Measurements from ENCODE around the gene ELFN1.
"Not testable (repeated sequence)": the region's sequence is repeated elsewhere in the genome, so short reads cannot be mapped to it uniquely, and the experiment has no call there.

ELFN1 gene

DNA sequence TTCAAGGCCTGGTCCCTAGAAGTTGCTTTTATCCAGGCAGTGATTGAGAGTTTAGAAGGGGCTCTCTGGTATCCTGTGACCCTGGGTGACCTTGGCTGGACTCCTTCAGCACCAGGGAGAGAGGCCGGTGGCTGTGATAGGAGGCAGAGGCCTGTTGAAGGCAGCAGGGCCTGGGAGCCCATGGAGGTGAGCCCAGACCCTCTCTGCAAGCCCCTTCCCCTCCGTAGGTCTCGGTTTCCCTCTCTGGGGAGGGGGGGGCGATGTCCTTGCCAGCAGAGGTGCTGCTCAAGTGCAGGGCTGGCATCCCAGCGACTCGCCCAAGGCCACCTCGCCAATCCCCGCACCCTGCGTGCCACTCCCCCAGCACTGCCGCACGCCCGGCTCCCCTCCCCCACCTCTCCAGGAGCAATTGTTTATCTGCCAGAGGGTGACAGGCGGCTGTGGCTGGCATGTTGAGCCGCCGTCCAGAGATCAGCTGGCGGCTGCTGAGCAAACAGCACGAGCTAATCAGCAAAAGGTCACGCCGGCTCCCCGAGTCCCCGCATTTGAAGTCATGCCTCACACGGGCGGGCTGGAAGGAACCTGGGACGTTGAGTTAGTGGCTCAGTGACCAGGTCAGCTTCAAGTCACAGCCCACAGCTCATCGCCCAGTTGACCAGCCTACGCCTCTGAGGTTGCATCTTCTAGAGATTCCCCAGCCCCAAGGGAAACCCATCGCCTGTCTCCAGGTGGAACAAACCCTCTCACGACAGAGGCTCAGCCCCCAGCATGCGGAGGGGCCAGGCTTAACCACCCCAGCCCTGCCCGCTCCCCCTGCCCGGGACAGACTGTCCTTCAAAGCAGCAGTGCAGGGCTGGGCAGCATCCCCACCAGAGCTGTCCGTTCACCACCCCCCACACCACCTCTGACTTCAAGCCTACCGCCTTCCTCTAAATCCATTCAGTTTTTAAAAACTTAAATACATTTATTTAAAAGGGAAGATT lies 43.7 kb downstream of the ELFN1 start:
- no peak for DNase-seq

DNA sequence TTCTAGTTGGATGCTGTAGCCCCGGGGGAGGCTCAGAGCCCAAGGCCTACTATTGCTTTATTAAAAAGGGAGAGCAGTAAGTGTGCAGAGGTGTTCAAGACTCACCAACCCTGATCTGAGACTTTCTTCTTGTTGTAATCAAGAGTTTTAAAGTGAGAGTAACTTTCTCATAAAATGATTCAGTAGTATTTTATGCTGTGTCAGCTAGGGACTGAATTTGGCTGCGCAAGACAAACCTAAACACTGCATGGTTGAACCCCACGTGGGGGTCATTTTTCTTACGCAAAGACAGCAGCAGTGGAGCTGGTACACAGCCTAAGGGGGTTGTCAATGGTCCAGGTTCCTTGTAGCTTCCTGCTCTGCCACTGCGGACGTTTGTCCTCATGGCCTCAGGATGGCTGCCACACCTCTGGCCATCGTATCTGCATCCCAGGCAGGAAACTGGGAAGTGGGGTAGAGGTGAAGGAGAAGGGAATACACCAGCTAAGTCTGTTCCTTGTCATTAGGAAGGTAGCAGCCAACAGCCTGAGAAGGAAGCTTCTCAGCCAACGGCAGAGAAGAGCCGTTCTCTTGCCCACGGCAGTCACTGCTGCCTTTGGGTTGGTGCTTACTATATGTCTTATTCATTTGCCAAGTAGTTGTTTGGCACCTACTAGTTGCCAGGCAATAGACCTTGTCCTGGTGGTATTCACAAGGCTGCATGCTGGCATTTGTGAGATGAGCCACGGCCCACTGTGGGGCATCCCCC lies 44.7 kb downstream of the ELFN1 start:
- DNase-seq: no peak

DNA sequence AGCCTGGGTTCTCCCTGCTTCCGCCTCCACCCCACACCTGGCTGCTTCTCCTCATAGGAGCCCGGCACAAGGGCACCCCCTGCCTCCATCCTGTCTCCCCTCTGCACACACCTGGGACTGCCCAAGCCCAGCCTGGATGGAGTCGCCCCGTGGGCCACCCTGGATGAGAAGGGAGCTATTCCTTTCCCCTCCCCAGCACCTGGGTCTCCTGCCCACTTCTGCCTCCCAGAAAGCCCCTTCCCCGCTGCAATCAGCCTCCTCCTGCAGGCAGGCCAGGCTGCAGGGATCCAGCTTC lies 45.2 kb downstream of the ELFN1 start:
- no peak for DNase-seq

DNA sequence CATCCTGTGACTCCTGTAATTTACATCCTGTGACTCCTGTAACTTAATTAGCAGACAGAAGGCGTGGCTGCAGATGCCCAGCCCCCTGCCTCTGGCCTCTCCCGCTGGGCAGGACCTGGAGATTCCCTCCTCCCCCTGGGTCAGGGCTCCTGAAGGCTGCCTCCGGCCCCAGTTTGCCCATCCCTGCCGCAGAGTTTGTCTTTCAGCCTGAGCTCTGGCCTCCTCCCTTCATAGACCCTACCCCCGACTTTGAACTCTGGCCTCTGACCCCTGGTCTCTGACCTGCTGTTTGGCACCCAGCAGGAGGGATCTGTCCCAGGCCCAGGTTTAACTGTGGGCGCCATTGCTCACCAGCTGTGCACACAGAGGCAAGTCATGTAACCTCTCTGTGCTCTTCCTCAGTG lies 45.6 kb downstream of the ELFN1 start:
- DNase-seq: no peak

DNA sequence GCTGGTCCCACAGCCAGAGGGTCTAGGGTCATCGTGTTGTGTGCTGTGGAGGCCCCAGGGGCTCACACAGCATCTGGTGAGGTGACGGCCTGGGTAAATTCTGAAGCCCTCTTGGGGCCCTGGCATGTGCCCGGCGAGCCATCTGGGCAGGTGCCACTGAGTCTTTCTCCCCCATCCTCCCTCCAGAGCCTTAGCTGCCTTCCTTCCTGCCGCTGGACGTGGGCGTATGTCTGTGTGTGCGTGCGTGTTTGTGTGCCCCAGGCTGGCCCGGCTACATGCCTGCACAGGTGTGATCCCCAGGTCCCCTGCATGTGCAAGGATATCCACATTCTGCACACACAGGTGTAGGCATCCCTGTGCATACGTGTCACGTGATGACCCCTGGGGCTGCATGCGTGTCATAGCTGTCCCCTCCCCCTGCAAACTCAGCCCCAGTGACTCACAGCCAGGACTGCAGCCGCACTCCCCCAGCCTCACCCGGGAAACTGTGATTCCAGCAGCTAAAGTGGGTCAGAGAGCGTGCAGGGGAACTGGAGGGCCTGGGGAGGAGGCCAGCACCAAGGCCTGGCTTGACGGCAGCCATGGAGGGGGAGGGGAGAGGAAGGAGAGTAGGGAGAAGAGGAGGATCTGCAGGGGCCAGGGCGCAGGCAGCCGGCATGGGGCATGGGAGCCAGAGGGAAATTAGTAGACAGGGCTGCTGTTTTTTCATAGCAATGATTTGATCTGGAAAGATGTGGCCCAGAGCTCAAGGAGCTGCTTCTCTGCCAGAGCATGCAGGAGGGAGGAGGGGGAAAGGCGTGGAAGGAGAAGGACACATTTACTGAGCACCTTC lies 46.4 kb downstream of the ELFN1 start:
- no peak for DNase-seq

DNA sequence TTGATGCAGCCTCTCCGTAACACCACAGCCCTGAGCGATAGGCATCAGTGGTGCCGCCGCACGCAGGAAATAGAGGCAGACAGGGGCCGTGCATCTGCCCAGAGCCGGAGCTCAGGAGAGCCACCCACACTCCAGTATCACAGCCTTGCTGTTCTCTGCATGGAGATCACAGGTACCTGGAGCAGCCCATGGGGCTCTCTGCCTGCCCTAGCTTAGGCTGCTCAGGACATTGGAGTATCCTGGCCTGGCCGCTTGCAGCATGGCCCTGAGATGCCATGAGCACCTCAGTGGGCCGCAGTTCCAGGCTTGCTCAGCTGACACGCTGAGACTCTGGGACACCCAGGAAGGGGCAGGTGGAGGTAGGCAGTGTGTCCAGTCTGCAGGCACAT lies 47.0 kb downstream of the ELFN1 start:
- DNase-seq: no peak

DNA sequence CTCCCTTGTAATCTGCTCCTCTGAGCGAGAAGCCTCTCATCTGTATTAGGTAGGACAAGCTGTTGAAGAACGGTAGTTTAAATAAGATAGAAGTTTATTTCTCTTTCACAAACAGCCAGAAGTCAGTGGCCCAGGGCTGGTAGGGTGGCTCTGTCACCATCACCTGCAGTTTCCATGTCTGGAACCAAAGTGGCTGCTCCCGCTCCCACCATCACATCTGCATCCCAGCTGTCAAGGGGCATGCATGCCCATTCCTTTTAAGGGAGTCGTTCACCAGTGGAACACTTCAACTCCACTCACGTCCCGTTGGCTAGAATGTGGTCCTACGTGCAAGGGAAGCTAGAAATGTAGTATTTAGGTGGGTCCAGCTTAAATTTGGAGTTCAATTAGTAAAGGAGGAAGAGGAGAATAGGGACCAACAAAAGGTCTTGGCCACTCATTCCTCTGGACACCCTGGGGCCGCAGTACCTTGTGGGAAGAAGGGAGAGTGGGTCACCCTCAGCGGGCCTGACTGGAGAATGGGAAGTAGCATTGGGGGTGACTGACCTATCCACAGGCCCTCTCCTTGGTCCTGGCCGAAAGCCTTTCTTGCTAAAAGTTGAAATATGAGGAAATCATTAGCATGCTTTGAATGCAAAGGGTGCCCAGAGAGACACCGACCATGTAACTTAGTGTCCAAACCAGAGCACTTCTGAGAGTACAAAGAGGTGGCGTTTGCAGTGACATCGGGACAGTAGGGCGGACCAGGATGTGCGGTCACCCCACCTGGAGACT lies 48.0 kb downstream of the ELFN1 start:
- DNase-seq: no peak

DNA sequence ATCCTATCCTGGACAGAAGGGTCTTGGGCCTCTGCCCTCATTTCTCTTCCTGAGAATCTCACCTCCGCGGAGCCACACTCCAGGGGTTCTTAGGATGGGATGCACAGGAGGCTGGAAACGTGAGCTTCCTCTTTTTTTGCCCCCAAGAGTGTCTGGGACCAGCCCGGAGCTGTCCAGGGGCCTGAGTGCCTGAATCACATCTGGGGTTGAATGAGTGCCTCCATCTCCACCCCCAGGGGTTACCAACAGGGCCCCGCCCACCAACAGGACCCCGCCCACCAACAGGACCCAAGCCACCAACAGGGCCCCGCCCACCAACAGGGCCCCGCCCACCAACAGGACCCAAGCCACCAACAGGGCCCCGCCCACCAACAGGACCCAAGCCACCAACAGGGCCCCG lies 48.8 kb downstream of the ELFN1 start:
- not testable (repeated sequence) for DNase-seq

DNA sequence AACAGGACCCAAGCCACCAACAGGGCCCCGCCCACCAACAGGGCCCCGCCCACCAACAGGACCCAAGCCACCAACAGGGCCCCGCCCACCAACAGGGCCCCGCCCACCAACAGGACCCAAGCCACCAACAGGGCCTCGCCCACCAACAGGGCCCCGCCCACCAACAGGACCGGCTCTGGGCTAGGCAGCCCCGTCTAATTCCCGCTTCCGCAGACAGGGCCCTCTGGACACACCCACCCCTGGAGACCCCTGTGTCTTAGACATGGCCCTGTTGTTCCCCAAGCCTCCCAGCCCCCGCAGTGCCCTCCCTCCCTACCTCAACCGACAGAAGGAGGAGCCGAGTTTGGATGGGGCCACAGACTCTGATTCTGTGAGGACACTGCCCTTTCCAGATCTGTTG lies 49.2 kb downstream of the ELFN1 start:
- DNase-seq: not testable (repeated sequence)

DNA sequence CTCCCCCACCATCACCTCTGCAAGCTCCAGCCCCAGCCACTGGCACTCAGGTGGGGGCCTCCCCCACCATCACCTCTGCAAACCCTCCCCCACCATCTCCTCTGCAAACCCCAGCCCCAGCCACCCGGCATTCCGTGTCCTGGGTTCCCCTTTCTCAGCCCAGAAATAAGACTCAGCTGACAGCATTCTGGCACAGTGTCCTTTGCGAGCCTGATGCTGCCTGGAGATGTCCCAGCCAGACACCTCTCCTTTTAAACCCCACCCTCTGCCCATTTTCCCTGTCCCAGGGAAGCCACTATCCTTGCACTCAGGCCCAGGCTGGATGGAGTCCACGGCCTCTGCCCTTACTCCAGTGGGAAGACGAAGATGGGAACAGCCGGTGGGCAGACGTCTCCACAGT lies 49.8 kb downstream of the ELFN1 start:
- no peak for DNase-seq

DNA sequence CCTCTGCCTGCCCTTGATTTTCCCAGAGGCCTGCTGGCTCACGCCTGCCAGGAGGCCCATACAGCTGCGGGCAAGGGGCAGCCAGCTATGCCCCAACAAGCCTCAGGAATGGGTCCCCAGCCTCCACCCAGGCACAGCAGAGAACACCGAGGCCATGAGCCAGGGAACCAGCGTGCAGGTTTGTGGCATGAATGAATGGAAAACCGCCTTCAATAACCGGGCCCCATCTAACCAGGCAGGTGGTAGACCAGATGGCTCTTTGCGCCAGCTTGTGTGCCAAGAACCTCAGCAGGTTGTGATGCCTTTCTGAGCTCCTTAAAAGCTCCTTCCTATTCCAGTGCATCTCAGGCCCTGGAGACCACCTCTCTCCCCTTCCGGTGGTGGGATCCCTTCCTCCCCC lies 50.2 kb downstream of the ELFN1 start:
- DNase-seq: no peak

DNA sequence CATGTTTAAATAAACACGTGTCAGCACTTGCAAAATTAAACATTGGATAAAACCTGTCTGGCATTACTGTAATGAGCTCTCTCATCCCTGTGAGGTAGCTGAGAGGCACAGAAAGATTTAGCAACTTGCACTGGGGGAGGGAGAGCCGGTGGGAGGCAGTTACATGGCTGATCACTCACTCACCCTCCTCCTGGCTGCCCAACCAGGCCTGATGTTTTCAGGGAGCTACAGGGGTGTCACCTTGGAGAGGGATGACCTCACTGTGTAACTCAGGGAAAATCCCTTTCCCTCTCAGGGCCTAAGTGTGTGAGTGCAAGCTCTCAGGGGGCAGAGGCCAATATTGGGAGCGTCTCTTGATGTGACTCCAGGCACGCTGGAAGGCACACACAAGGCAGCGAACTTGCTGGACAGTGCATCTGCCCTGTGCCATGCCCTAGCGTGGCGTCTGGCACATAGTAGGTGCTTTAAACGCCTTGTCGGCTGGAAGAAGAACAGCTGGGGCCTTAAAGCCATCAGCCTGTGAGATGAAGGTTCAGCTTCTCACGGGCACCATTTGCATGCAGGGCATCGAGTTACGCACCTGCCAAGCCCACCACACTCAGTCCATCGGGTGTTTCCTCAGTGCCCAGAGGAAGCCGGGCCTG lies 51.1 kb downstream of the ELFN1 start:
- no peak for DNase-seq

DNA sequence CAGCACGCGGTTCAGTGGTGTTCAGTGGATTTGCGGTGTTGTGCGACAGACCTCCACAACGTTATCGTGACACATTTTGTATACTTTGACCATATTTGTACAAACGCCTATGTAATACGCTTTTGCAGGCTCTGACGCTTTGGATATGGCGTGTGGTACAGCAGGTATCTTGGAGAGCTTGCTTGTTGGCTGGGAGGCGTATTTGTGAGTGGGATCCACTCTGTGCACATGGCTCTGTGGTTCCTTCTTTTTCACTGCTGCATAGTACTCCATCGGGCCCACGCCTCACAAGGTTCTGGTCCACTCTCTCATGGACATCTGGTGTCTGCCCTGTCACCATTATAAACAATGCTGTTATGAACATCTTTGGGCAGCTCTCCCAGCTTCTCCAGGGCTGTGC lies 53.2 kb downstream of the ELFN1 start:
- DNase-seq: no peak

DNA sequence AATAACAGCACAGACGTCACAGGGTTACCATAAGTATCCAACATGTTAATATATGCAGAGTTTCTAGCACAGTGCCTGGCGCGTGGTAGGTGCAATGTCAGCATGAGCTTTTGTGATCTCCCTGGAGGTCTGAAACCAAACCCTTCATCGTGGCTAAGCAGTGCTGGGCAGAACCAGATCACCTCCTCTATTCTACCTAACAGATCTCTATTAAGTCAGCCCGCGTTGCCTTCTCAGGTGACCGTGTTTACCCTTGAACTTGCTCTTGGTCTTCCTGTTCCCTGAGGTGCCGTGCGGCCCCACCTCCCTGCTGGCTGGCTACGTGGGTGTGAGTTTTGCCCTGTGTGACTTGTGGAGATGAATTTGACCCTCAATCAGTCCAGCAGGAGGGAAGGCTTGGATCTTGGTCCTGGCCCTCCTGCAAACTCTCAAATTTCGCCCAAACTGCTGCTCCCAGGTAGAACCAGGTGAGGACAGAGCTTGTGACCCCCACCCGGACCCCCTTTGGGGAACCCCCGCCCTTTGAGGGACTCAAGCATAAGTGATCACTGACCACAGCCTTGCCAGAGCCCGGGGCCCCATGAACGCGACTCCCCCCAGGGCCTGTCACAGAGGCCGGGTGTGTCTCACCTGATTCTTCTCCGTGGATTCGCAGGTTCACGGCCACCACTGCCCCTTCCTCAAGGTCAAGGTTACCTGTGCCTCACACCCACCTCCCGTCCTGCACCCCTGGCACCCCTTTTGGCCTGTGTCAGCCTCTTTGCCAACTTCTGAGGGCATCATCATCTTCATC lies 54.2 kb downstream of the ELFN1 start:
- no peak for DNase-seq

DNA sequence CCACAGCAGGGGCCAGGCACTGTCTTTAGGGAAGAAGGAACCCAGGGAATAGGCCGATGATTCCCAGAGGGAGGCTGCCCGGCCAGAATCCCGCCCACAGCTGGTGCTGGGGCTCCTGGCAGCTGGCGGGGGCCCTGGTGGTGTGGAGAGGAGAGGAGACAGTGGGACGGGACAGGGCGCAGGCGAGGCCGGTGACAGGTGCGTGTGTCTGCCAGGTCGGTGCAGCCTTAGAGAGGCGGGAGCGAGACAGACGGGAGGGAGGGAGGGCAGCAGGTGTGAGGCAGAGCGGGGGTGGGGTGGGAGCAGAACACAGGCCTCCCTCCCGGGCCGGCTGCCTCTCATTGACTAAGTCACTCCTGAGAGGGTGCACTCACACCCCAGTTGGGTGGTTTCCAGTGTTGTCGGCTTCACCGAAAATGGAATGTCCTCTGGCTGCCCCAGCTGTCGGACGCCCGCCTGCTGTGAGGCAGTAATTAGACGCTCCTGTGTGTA lies 55.2 kb downstream of the ELFN1 start:
- DNase-seq: no peak

DNA sequence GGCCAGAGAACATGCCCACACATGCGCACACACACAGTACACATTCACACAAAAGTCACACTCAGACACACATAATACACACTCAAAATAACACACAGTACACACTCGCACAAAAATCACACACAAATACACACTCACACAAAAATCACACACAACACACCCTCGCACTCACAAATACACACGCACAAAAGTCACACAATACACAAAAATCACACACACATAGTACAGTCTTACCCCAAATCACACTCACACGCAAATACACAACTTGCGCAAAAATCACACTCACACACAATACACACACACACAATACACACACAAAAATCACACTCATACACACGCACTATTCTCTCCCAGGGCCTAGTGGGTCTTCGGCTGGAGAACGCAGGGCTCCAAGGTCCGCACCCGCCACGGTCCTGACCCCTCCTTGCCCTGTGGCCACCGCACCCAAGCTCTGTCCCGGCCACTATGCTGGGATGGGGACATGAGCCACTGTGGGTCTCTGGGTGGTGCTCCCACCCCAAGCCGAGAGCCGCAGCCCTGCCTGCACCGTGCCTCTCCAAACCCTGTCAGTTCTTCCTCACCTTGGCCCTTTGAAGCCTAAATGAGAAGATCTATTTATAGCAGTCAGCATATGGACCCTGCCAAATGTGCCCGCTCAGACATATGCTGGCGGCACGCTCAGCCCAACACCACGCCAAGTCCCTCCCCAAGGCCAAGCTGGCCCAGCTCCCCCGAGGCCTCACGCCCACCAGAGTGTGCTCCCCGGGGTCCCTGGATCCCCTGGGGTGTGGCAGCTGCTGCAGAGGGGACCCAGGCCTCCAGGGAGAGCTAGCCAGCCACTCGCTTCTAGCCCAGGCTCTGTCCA lies 55.9 kb downstream of the ELFN1 start:
- DNase-seq: no peak

DNA sequence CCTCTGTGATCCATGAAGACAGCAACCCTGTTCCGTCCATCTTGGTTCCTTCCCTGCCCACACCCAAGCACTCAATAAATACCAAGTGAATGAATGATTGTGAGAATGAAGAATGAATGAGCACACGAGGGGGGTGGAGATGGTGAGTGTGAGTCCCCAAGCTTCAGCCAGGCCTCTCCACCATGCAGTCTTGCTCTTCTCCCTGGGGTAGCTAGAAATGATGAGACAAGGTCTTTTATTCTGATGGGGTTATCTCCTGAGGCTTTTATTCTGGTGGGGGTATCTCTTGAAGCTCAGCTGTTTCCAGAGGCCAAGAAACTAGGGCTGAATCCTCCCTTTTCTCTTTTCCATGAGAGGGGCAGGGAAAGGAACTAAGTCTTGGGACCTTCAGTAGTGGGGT lies 57.0 kb downstream of the ELFN1 start:
- no peak for DNase-seq

DNA sequence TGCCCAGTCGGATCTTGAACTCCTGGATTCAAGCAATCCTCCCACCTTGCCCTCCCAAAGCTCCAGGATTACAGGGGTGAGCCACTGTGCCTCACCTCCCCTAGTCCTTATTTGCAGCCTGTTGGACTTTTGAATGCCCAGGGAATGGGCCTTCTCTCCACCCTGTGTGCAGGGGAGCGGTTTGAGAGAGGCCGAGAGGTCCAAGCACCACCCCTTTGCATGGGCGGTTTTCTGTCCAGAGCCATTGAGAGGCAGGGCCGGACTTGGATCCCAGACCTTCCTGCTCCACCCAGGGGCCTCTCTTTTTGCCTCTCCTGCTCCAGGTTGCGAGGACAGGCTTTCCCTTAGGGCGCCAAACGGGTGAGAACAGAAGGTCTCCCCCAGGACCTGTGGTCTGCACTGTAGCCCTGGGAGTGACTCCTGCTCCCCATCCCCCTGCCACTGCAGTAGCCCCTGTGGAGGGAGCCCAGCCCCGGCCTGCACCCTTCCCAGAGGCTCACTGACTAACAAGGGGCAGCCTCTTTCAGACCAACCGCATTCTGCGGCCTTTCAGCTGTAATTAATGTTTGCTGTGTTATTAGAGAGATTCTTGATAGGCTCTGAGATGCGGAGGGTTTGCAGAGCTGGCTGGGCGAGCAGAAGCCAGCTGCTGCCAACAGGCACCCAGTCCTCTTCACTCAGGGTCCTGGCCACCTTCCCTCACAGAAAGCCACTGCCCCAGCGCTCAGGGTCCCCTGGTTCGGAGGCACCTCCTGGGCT lies 57.9 kb downstream of the ELFN1 start:
- no peak for DNase-seq

DNA sequence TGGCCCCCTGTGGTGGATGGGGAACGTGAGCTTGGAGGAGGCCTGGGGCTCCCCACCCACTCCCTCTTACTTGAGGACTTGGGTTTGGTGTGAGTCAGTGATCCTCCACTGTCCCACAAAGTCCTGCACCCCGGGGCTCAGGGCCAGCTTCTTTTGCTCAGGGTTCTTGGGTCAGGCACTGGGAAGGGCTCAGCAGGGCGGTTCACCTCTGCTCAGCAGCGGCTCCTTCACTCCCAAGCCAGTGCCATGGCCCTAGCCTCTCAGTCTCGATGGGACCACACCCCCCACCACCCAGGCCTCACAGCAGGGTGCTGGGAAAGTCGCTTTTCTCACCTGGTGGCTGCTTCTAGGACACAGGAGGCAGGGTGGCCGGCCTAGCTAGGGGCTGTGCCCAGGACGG lies 59.1 kb downstream of the ELFN1 start:
- no peak for DNase-seq

All from CD4-positive, alpha-beta T cell treated with Interleukin-15 for 1 hour (primary cell).